Left forelimb (tissue), 1 donor: ENCODE results near the gene USP24.

Source experiments
- DNase-seq: peaks from one replicate; pipeline ENCODE4 v3.0.0-alpha.2; 2018; ENCODE audit warnings: low spot score

Gene USP24

GRCh38 chr1:55164906-55165305 lies 50.3 kb downstream of the USP24 start:
- no peak for DNase-seq

- DNase-seq, result no peak
Observed at GRCh38 chr1:55159571-55159970, 55.6 kb downstream of the USP24 start.

- no peak for DNase-seq
Observed at GRCh38 chr1:55156608-55157007, 58.6 kb downstream of the USP24 start.

GRCh38 chr1:55156093-55156492 lies 59.1 kb downstream of the USP24 start:
- no peak for DNase-seq

- no peak for DNase-seq
Observed at GRCh38 chr1:55155522-55155921, 59.6 kb downstream of the USP24 start.

- no peak for DNase-seq
Observed at GRCh38 chr1:55154616-55155015, 60.5 kb downstream of the USP24 start.

- no peak for DNase-seq
Observed at GRCh38 chr1:55153031-55153430, 62.1 kb downstream of the USP24 start.

- no peak for DNase-seq
Observed at GRCh38 chr1:55150880-55151588, 64.1 kb downstream of the USP24 start.

- DNase-seq, result no peak
Observed at GRCh38 chr1:55148676-55149075, 66.5 kb downstream of the USP24 start.

- DNase-seq, result no peak
Observed at GRCh38 chr1:55147524-55147923, 67.6 kb downstream of the USP24 start.

- no peak for DNase-seq
Observed at GRCh38 chr1:55146781-55147180, 68.4 kb downstream of the USP24 start.

GRCh38 chr1:55144886-55145285 lies 70.3 kb downstream of the USP24 start:
- no peak for DNase-seq

- DNase-seq, result no peak
Observed at GRCh38 chr1:55143684-55144083, 71.5 kb downstream of the USP24 start.

- DNase-seq, result no peak
Observed at GRCh38 chr1:55141295-55141893, 73.8 kb downstream of the USP24 start.

- DNase-seq, result no peak
Observed at GRCh38 chr1:55140546-55140983, 74.6 kb downstream of the USP24 start.

- DNase-seq, result no peak
Observed at GRCh38 chr1:55140137-55140536, 75.0 kb downstream of the USP24 start.

GRCh38 chr1:55138823-55139222 lies 76.3 kb downstream of the USP24 start:
- no peak for DNase-seq

- no peak for DNase-seq
Observed at GRCh38 chr1:55134152-55134808, 80.9 kb downstream of the USP24 start.

- DNase-seq, result no peak
Observed at GRCh38 chr1:55131801-55132200, 83.4 kb downstream of the USP24 start.

GRCh38 chr1:55131218-55131617 lies 83.9 kb downstream of the USP24 start:
- no peak for DNase-seq

- DNase-seq, result no peak
Observed at GRCh38 chr1:55129194-55129728, 85.9 kb downstream of the USP24 start.

- no peak for DNase-seq
Observed at GRCh38 chr1:55128418-55128995, 86.7 kb downstream of the USP24 start.
